22Rv1 (cell line): Measurements from ENCODE around the gene INPP5A.
"Not testable (repeated sequence)": the region's sequence is repeated elsewhere in the genome, so short reads cannot be mapped to it uniquely, and the experiment has no call there.

Source experiments
- H3K27ac ChIP-seq: fragments of 450-650 bp; 2 replicates; pipeline ENCODE4 v1.5.1; 2017
- CTCF ChIP-seq: fragments of 450-650 bp; IDR thresholded peaks from 2 replicates; pipeline ENCODE4 v1.5.1; 2017; ENCODE audit warnings: mild to moderate bottlenecking
- ZFX ChIP-seq: fragments of 450-650 bp; IDR thresholded peaks from 2 replicates; pipeline ENCODE4 v1.6.1; 2017; ENCODE audit warnings: antibody characterized with exemption, borderline replicate concordance

Gene INPP5A

DNA sequence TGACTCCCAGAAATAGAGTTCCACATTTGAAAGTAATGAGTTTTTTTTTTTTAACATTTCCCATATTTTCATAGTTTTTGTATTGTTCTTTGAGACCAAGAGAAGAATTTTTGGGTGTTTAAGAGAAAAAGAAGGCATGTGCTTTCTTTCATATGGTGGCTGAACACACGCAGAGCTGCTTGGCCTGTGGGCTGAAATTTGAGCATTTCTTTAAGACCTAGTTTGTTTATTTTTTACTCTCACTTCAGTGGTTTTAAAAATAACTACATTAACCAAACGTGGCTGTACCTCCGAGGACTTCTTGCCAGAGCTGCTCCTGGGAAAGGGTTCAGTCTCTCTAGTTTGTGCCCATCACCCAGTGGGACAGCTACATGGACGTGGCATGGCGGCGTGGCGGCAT is 58.3 kb downstream of the INPP5A start:
- no peak overlapping the region for H3K27ac ChIP-seq
- TF ChIP-seq CTCF = no peak
- TF ChIP-seq ZFX = no peak

GRCh38 chr10:132596742-132597279 is 59.2 kb downstream of the INPP5A start:
- TF ChIP-seq ZFX (no peak), CTCF (no peak)
- no peak overlapping the region for H3K27ac ChIP-seq

GRCh38 chr10:132597654-132598053 is 60.1 kb downstream of the INPP5A start:
- TF ChIP-seq ZFX (no peak), CTCF (no peak)
- no peak overlapping the region for H3K27ac ChIP-seq

- H3K27ac ChIP-seq = not testable (repeated sequence)
Measured at GRCh38 chr10:132599023-132599618, 61.5 kb downstream of the INPP5A start.

- TF ChIP-seq ZFX (no peak), CTCF (no peak)
- H3K27ac ChIP-seq = no peak overlapping the region
Measured at GRCh38 chr10:132599732-132600131, 62.1 kb downstream of the INPP5A start.

DNA sequence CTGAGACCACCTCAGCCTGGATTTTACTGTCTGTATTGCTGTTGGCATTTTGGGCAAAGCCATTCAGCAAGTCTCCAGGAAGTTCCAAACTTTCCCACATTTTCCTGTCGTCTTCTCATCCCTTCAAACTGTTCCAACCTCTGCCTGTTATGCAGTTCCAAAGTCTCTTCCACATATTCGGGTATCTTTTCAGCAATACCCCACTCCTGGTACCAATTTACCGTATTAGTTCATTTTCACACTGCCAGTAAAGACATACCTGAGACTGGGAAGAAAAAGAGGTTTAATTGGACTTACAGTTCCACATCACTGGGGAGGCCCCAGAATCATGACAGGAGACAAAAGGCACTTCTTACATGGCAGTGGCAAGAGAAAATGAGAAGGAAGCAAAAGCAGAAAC is 62.8 kb downstream of the INPP5A start:
- H3K27ac ChIP-seq = no peak overlapping the region
- TF ChIP-seq CTCF (no peak), ZFX (no peak)

DNA sequence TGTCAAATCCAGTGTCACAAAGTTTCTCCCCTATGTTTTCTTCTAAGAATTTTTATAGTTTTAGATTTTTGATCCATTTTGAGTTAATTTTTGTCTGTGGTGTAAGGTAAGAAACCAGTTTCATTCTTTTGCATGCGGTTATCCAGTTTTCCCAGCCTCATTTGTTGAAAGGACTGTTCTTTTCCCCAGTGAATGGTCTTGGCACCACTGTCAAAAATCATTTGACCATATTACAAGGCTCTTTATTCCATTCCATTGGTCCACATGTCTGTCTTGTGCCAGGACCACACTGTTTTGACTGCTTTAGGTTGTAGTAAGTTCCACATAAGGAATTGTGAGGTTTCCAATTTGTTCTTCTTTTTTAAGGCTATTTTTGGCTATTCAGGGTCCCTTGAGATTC is 64.0 kb downstream of the INPP5A start:
- H3K27ac ChIP-seq = no peak overlapping the region
- TF ChIP-seq ZFX (no peak), CTCF (no peak)

GRCh38 chr10:132602614-132603013 is 65.0 kb downstream of the INPP5A start:
- TF ChIP-seq CTCF = no peak
- no peak for TF ChIP-seq ZFX
- no peak overlapping the region for H3K27ac ChIP-seq
